ENCODE data around the gene JAKMIP2.

DNA sequence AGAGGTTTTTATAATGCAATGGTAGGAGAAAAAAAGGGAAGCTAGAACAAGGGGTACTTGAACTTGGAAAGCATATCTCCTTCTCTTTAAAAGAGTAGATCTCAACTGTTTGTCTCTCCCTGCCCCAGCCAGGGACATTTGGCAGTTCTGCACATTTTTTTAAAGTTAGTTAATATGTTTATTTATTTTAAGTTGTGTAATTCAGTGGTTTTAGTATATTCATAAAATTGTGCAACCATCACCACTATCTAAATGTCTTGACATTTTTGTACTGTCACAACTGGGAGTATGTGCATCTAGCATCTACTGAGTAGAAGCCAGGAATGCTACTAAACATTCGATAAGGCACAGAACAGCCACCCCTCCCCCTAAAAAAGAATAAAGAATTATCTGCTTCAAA, 169.2 kb downstream of the JAKMIP2 start:
- TF ChIP-seq, protein P1, sequence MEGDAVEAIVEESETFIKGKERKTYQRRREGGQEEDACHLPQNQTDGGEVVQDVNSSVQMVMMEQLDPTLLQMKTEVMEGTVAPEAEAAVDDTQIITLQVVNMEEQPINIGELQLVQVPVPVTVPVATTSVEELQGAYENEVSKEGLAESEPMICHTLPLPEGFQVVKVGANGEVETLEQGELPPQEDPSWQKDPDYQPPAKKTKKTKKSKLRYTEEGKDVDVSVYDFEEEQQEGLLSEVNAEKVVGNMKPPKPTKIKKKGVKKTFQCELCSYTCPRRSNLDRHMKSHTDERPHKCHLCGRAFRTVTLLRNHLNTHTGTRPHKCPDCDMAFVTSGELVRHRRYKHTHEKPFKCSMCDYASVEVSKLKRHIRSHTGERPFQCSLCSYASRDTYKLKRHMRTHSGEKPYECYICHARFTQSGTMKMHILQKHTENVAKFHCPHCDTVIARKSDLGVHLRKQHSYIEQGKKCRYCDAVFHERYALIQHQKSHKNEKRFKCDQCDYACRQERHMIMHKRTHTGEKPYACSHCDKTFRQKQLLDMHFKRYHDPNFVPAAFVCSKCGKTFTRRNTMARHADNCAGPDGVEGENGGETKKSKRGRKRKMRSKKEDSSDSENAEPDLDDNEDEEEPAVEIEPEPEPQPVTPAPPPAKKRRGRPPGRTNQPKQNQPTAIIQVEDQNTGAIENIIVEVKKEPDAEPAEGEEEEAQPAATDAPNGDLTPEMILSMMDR (IDR thresholded peaks at IDR 0.05; ENCODE audit: low read depth, low read length, poor library complexity, severe bottlenecking): no peak
- TF ChIP-seq EZH2phosphoT487 (IDR thresholded peaks at IDR 0.05; ENCODE audit: borderline replicate concordance, low read length): no peak

All from DOHH2 (cell line).